ENCODE results near the gene TTC21A.

DNA sequence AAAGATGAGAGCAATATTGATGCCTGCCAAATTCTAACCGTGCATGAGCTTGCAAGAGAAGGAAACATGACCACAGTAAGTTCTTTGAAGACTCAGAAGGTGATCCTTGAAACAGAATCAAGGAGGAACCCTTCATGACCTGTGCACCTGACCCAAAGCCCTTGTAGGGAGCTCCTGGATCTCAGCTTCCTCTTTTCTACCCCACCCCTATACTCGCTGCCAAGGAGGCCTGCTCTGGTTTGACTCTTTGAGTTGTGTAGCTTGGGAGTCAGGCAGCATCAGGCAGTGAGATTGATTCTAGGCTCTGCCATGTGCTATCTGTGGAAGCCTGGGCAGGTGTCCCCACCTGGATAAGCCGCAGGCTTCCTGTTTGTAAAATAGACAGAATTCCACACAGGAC is 10.6 kb downstream of the TTC21A start:
- TF ChIP-seq, protein P1, sequence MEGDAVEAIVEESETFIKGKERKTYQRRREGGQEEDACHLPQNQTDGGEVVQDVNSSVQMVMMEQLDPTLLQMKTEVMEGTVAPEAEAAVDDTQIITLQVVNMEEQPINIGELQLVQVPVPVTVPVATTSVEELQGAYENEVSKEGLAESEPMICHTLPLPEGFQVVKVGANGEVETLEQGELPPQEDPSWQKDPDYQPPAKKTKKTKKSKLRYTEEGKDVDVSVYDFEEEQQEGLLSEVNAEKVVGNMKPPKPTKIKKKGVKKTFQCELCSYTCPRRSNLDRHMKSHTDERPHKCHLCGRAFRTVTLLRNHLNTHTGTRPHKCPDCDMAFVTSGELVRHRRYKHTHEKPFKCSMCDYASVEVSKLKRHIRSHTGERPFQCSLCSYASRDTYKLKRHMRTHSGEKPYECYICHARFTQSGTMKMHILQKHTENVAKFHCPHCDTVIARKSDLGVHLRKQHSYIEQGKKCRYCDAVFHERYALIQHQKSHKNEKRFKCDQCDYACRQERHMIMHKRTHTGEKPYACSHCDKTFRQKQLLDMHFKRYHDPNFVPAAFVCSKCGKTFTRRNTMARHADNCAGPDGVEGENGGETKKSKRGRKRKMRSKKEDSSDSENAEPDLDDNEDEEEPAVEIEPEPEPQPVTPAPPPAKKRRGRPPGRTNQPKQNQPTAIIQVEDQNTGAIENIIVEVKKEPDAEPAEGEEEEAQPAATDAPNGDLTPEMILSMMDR (conservative IDR thresholded peaks at IDR 0.05; ENCODE audit: low read depth, low read length): no peak
- TF ChIP-seq EZH2 (IDR thresholded peaks at IDR 0.05; ENCODE audit: low read length, unreplicated experiment): no peak
- no peak for TF ChIP-seq EZH2phosphoT487 (IDR thresholded peaks at IDR 0.05; ENCODE audit: borderline replicate concordance, low read length)
